Smooth muscle cell (in vitro differentiated cells): Measurements from ENCODE around the gene TEPSIN. TPM values are rescaled to one million over a fixed set of nuclear protein-coding genes. Genes with fewer than 3 reads are reported as not detected.

ENCODE experiments used
- DNase-seq: peaks from one replicate; lab custom pipeline; 2025; ENCODE audit not compliant: unreplicated experiment; lab: John Stamatoyannopoulos, UW
- H2AFZ ChIP-seq: fragments of 200-600 bp; sonication (generic); 2 replicates; pipeline ENCODE4 v1.6.0; 2016; ENCODE audit warnings: antibody characterized with exemption, low read depth, mild to moderate bottlenecking
- H3F3A ChIP-seq: fragments of 200-600 bp; sonication (generic); 2 replicates; pipeline ENCODE4 v1.6.0; 2017; ENCODE audit warnings: antibody characterized with exemption, low read depth
- H3K27ac ChIP-seq: fragments of 200-600 bp; sonication (generic); 2 replicates; pipeline ENCODE4 v1.5.1; 2016; ENCODE audit warnings: low read depth, mild to moderate bottlenecking
- H3K27me3 ChIP-seq: fragments of 200-600 bp; sonication (generic); 2 replicates; pipeline ENCODE4 v1.6.1; 2016; ENCODE audit warnings: low read depth, mild to moderate bottlenecking
- H3K36me3 ChIP-seq: fragments of 200-600 bp; sonication (generic); 2 replicates; pipeline ENCODE4 v1.5.1; 2016; ENCODE audit warnings: low read depth
- H3K4me1 ChIP-seq: fragments of 200-600 bp; sonication (generic); 2 replicates; pipeline ENCODE4 v1.5.1; 2016; ENCODE audit warnings: low read depth
- H3K4me2 ChIP-seq: fragments of 200-600 bp; sonication (generic); 2 replicates; pipeline ENCODE4 v1.6.0; 2016; ENCODE audit warnings: mild to moderate bottlenecking
- H3K4me3 ChIP-seq: fragments of 200-600 bp; sonication (generic); 2 replicates; pipeline ENCODE4 v1.5.1; 2016; ENCODE audit warnings: mild to moderate bottlenecking
- H3K79me2 ChIP-seq: fragments of 200-600 bp; sonication (generic); 2 replicates; pipeline ENCODE4 v1.6.0; 2016; ENCODE audit warnings: low read depth, mild to moderate bottlenecking
- H3K9ac ChIP-seq: fragments of 200-600 bp; sonication (generic); 2 replicates; pipeline ENCODE4 v1.6.0; 2016; ENCODE audit warnings: low read depth
- H3K9me3 ChIP-seq: fragments of 200-600 bp; sonication (generic); replicated peaks from 2 replicates; pipeline ENCODE4 v1.5.1; 2016; ENCODE audit warnings: low read depth
- H4K20me1 ChIP-seq: fragments of 200-600 bp; sonication (generic); 2 replicates; pipeline ENCODE4 v1.6.0; 2016; ENCODE audit warnings: low read depth
- whole genome bisulfite sequencing: methylation state at CpG from one replicate; pipeline ENCODE4 v1.1.7; 2016; ENCODE audit warnings: low lambda C conversion rate; 5-methylcytosine and 5-hydroxymethylcytosine counted together
- polyA plus RNA-seq: library from polyadenylated mRNA; unstranded; fragments of >200 nt; fragmentation: Nextera tagmentation; extraction: Ambion mirVana; gene quantifications from 2 replicates; pipeline ENCODE4 v1.2.1, GENCODE V29; 2016
- total RNA-seq: library from RNA; depleted of rRNA; stranded (reverse); fragments of >200 nt; gene quantifications from 2 replicates; pipeline ENCODE4 v1.2.3, GENCODE V29; 2014
- TF ChIP-seq, protein P1 (sequence below): fragments of 200-600 bp; sonication (generic); IDR thresholded peaks from 2 replicates; pipeline ENCODE4 v1.5.1; 2017; ENCODE audit warnings: borderline replicate concordance, mild to moderate bottlenecking, antibody characterized with exemption; ENCODE audit not compliant: insufficient read depth, poor library complexity, severe bottlenecking

TEPSIN gene
- total and polyA plus RNA-seq, 2 experiments from 2014 or later = 9.8 to 18.6 TPM

DNA sequence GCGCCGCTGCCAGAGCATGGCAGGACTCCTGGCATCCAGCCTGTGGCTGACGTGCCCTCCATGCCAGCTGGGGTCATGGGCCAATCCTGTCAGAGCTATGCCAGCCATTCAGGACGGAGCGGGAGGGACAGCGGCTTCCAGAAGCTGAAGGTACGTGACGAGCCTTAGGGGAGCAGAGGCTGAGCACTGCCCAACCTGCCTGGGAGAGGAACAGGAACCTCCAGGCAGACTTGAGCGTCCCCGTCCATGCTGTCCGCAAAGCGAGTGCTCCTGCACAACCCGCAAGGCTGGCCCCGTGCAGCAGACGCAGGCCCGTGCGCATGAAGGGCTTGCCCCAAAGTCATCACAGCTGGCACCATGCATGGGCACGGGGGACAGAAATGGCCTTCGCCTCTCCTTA lies 21.8 kb upstream of the TEPSIN start:
- Histone ChIP-seq H2AFZ (no peak overlapping the region), H3K27ac (no peak overlapping the region), H3K4me3 (no peak overlapping the region), H3K4me2 (no peak overlapping the region), H3K9ac (no peak overlapping the region), H3K9me3 (no peaks in the 10 kb centered on the region), H3F3A (no peaks in the 10 kb centered on the region), H3K27me3 (no peaks in the 10 kb centered on the region), H3K36me3 (no peaks in the 10 kb centered on the region), H3K79me2 (no peaks in the 10 kb centered on the region), H3K4me1 (no peaks in the 10 kb centered on the region), H4K20me1 (peaks cover under 1% of the 10 kb centered on the region)
- TF ChIP-seq, protein P1, sequence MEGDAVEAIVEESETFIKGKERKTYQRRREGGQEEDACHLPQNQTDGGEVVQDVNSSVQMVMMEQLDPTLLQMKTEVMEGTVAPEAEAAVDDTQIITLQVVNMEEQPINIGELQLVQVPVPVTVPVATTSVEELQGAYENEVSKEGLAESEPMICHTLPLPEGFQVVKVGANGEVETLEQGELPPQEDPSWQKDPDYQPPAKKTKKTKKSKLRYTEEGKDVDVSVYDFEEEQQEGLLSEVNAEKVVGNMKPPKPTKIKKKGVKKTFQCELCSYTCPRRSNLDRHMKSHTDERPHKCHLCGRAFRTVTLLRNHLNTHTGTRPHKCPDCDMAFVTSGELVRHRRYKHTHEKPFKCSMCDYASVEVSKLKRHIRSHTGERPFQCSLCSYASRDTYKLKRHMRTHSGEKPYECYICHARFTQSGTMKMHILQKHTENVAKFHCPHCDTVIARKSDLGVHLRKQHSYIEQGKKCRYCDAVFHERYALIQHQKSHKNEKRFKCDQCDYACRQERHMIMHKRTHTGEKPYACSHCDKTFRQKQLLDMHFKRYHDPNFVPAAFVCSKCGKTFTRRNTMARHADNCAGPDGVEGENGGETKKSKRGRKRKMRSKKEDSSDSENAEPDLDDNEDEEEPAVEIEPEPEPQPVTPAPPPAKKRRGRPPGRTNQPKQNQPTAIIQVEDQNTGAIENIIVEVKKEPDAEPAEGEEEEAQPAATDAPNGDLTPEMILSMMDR = no peak
- DNase-seq = no peak
- WGBS = 97% methylated on average over 19 of the region's 19 CpGs

- Histone ChIP-seq H4K20me1 (peaks cover 5% of the 10 kb centered on the region), H3K4me2 (no peak overlapping the region), H2AFZ (no peak overlapping the region), H3K36me3 (no peaks in the 10 kb centered on the region), H3F3A (no peaks in the 10 kb centered on the region), H3K9ac (no peak overlapping the region), H3K4me1 (no peaks in the 10 kb centered on the region), H3K4me3 (no peak overlapping the region), H3K9me3 (no peaks in the 10 kb centered on the region), H3K27me3 (no peaks in the 10 kb centered on the region), H3K79me2 (no peaks in the 10 kb centered on the region), H3K27ac (no peak overlapping the region)
- TF ChIP-seq, protein P1 = no peak
- 97% methylated on average over 17 of the region's 17 CpGs for WGBS
- no peak for DNase-seq
Measured at GRCh38 chr17:81260171-81260570, 21.3 kb upstream of the TEPSIN start.

GRCh38 chr17:81259058-81259605 lies 20.3 kb upstream of the TEPSIN start:
- WGBS = 98% methylated on average over 23 of the region's 23 CpGs
- DNase-seq = no peak
- Histone ChIP-seq H3K4me1 (no peaks in the 10 kb centered on the region), H2AFZ (no peak overlapping the region), H3K79me2 (no peaks in the 10 kb centered on the region), H3K9me3 (no peaks in the 10 kb centered on the region), H3K4me3 (no peak overlapping the region), H3K27me3 (no peaks in the 10 kb centered on the region), H3K9ac (no peak overlapping the region), H3K36me3 (no peaks in the 10 kb centered on the region), H3K4me2 (no peak overlapping the region), H4K20me1 (peaks cover 12% of the 10 kb centered on the region), H3F3A (no peaks in the 10 kb centered on the region), H3K27ac (no peak overlapping the region)
- TF ChIP-seq, protein P1 = no peak

GRCh38 chr17:81258292-81258691 lies 19.4 kb upstream of the TEPSIN start:
- Histone ChIP-seq H3K27me3 (no peaks in the 10 kb centered on the region), H3F3A (no peaks in the 10 kb centered on the region), H3K9me3 (no peaks in the 10 kb centered on the region), H3K9ac (no peak overlapping the region), H3K36me3 (no peaks in the 10 kb centered on the region), H3K4me1 (no peaks in the 10 kb centered on the region), H3K27ac (no peak overlapping the region), H2AFZ (no peak overlapping the region), H3K4me3 (no peak overlapping the region), H3K79me2 (no peaks in the 10 kb centered on the region), H4K20me1 (peaks cover 20% of the 10 kb centered on the region), H3K4me2 (no peak overlapping the region)
- no peak for DNase-seq
- TF ChIP-seq, protein P1 = no peak
- WGBS = 93% methylated on average over 20 of the region's 20 CpGs
